ENCODE measurements around the gene NTSR1. TPM values are rescaled to one million over a fixed set of nuclear protein-coding genes. Genes with fewer than 3 reads are reported as not detected.

Gene NTSR1
- total and polyA plus RNA-seq, 2 of the 8 experiments (the other 6 are each of a cell fraction or from before 2014, with no cell fraction given): 0.53 to 0.89 TPM

DNA sequence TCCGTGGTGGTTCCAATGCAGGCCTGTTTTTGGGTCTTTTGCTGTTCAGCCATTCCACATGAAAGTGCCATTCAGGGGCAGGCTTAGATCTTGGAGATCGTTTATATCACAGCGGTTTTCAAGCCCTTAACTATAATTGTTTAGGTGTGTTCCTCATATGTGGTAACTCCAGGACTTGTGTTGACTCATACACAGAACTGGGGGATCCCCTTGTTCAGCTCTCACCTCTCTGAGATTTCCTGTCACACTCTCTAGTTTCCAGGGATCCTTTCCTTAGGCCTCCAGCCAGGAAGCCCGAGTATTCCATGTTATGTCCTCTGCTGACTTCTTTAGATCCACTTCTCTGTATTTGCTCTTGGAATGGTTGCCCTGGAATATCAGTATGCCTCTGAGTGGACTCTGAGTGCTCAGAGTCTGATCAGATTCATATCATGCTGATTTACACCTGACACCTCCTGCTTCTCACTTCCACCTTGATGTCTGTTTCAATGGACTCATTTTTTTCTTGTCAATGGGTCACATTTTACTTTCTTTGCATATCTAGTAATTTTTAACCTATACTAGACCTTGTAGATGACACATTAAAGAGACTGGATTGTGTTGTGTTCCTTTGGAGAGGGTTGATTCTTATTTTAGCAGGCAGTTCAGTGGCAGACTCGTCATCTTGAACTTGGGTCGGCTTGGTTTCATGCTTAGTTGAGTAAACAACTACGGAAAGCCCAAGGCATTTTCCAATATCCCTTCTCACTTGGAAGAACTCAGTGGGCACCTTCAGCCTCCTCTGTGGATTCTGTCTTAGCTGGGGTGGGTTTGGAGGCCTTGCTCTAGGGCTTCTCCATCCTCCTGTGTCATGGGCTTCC, 13.1 kb downstream of the NTSR1 start:
- H2BK15ac ChIP-seq (ENCODE audit: low read length): no peak overlapping the region
- no peaks in the 10 kb centered on the region for H3K4me1 ChIP-seq (replicated peaks in 1 of 4; ENCODE audit: control insufficient read depth in 3 of 4, insufficient read depth in 4 of 4, low read length in 3 of 4)
- H2BK120ac ChIP-seq (replicated peaks; ENCODE audit: low read depth, low read length): no peak overlapping the region
- H2BK12ac ChIP-seq (ENCODE audit: low read depth, low read length): no peak overlapping the region
- ChIA-PET CTCF (ENCODE audit: partially characterized antibody) (interaction anchor here (1.1 to 3.2 kb wide), 4 partner anchors 13 to 87 kb away, joined by 3 to 13 read pairs (median 3); no protein-coding TSS in a partner anchor), POLR2A (ENCODE audit: partially characterized antibody) (no interaction called here)
- no peak overlapping the region for H3K56ac ChIP-seq (replicated peaks; ENCODE audit: insufficient read length, low read depth, low read length)
- DNase-seq (ENCODE audit: low read depth in 1 of 2, low spot score in 2 of 2) (no peak), FAIRE-seq (no peak)
- H3K27me3 ChIP-seq (replicated peaks in 1 of 4; ENCODE audit: control insufficient read depth in 3 of 4, extremely low read depth in 1 of 4, insufficient read depth in 3 of 4, low read length in 3 of 4): no peaks in the 10 kb centered on the region; a peak in 1 of 7 replicates
- no peaks in the 10 kb centered on the region for H3K23me2 ChIP-seq (ENCODE audit: low read depth, low read length)
- H3K4ac ChIP-seq (replicated peaks; ENCODE audit: insufficient read length, low read depth, low read length): no peak overlapping the region
- no peak overlapping the region for H3K18ac ChIP-seq (ENCODE audit: extremely low read depth, low read length)
- H3K4me3 ChIP-seq (ENCODE audit: extremely low read depth in 1 of 4, insufficient read depth in 2 of 4, low read depth in 3 of 4, low read length in 4 of 4): no peak overlapping the region
- no peak overlapping the region for H4K5ac ChIP-seq (ENCODE audit: insufficient read length, low read depth, low read length)
- H3K9me3 ChIP-seq (ENCODE audit: insufficient read depth in 2 of 2, low read depth in 1 of 2, low read length in 1 of 2): peaks cover 0 to 12% of the 10 kb centered on the region in 2 experiments; a peak in 1 of 4 replicates
- no peak overlapping the region for H3K27ac ChIP-seq (ENCODE audit: low read depth, low read length)
- H3K36me3 ChIP-seq (ENCODE audit: control insufficient read depth in 2 of 4, insufficient read depth in 4 of 4, low read length in 3 of 4): no peaks in the 10 kb centered on the region
- 84% methylated on average over 7 of the region's 7 CpGs; no CpG with 5 or more reads in 1 of the 2 experiments for WGBS, 2 experiments (ENCODE audit: extremely low coverage in 1 of 2, insufficient coverage in 1 of 2, insufficient read length in 1 of 2, insufficient replicate concordance in 2 of 2, low coverage in 1 of 2, low lambda C conversion rate in 2 of 2, missing lambda C conversion rate in 1 of 2)
- H3K79me1 ChIP-seq (ENCODE audit: low read depth, low read length): no peaks in the 10 kb centered on the region
- H3K9ac ChIP-seq (replicated peaks in 1 of 4; ENCODE audit: extremely low read depth in 1 of 4, low read depth in 3 of 4, low read length in 3 of 4): no peak overlapping the region
- no peak overlapping the region for H3K23ac ChIP-seq (ENCODE audit: insufficient read length)
- no peak overlapping the region for H4K8ac ChIP-seq (ENCODE audit: extremely low read depth, insufficient read depth, low read length)
- no peak overlapping the region for H2BK5ac ChIP-seq (ENCODE audit: low read depth, low read length)
- no peak overlapping the region for H3K4me2 ChIP-seq (ENCODE audit: insufficient read depth in 1 of 2, low read depth in 2 of 2, low read length in 2 of 2)
- H4K91ac ChIP-seq (replicated peaks; ENCODE audit: insufficient read length, low read length): no peak overlapping the region
- H2BK20ac ChIP-seq (ENCODE audit: low read length): no peak overlapping the region
- no peak overlapping the region for H3K14ac ChIP-seq (ENCODE audit: insufficient read length)
- no peak overlapping the region for H2AK5ac ChIP-seq (ENCODE audit: low read depth, low read length)
- H4K20me1 ChIP-seq (replicated peaks in 1 of 2; ENCODE audit: control insufficient read depth in 1 of 2, insufficient read depth in 2 of 2, low read length in 2 of 2): no peaks in the 10 kb centered on the region
- TF ChIP-seq, protein P1, sequence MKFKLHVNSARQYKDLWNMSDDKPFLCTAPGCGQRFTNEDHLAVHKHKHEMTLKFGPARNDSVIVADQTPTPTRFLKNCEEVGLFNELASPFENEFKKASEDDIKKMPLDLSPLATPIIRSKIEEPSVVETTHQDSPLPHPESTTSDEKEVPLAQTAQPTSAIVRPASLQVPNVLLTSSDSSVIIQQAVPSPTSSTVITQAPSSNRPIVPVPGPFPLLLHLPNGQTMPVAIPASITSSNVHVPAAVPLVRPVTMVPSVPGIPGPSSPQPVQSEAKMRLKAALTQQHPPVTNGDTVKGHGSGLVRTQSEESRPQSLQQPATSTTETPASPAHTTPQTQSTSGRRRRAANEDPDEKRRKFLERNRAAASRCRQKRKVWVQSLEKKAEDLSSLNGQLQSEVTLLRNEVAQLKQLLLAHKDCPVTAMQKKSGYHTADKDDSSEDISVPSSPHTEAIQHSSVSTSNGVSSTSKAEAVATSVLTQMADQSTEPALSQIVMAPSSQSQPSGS (IDR thresholded peaks at IDR 0.05; ENCODE audit: low read length): no peak
- no peak for TF ChIP-seq JUND (IDR thresholded peaks at IDR 0.05; ENCODE audit: low read length)
- TF ChIP-seq CHD1 (IDR thresholded peaks at IDR 0.05; ENCODE audit: low read depth, low read length): no peak
- H2AFZ ChIP-seq (ENCODE audit: low read length): no peak overlapping the region
- H3K79me2 ChIP-seq (ENCODE audit: control insufficient read depth in 1 of 2, insufficient read depth in 2 of 2, low read length in 2 of 2): no peaks in the 10 kb centered on the region
